Panc1 (cell line): ENCODE results near the gene OR10G8. TPM values are rescaled to one million over a fixed set of nuclear protein-coding genes. Genes with fewer than 3 reads are reported as not detected.

Source experiments
- ATAC-seq: fragments of 200-7000 bp; cut with Tn5 transposase; 2 replicates; pipeline ENCODE4 v1.9.1; 2020; ENCODE audit warnings: mild to moderate bottlenecking, moderate library complexity
- BruUV-seq: library from RNA; stranded (reverse); fragments of 400-500 nt; replicated peaks from 2 replicates; lab custom pipeline; 2021; lab: Mats Ljungman, UMichigan
- CTCF ChIA-PET: fragments of 300-600 bp; sonication (Branson Sonifier 250); formaldehyde crosslinking; loops from one replicate; lab custom pipeline; 2022; ENCODE audit warnings: antibody characterized with exemption; lab: Charles Lee
- POLR2A ChIA-PET: fragments of 300-600 bp; sonication (Branson Sonifier 250); formaldehyde crosslinking; loops from one replicate; lab custom pipeline; 2022; ENCODE audit warnings: antibody characterized with exemption; lab: Charles Lee
- DNase-seq: peaks from one replicate; pipeline ENCODE4 v3.0.0-alpha.2; 2010; ENCODE audit warnings: low read depth, low spot score
- H3K27ac ChIP-seq: 2 replicates; pipeline ENCODE4 v1.5.1; 2011; ENCODE audit warnings: mild to moderate bottlenecking, low read length, inconsistent platforms
- H3K27me3 ChIP-seq: fragments of 200-500 bp; sonication (Bioruptor generic); 2 replicates; pipeline ENCODE4 v1.6.0; 2014; ENCODE audit warnings: low read length, inconsistent platforms; ENCODE audit not compliant: control insufficient read depth, insufficient read depth
- H3K36me3 ChIP-seq: fragments of 200-500 bp; sonication (Bioruptor generic); 2 replicates; pipeline ENCODE4 v1.5.1; 2014; ENCODE audit warnings: inconsistent platforms, mild to moderate bottlenecking, low read length, moderate library complexity; ENCODE audit not compliant: control insufficient read depth, insufficient read depth
- H3K4me1 ChIP-seq: 2 replicates; pipeline ENCODE4 v1.5.1; 2011; ENCODE audit warnings: inconsistent platforms, mild to moderate bottlenecking, low read length, moderate library complexity; ENCODE audit not compliant: control insufficient read depth, insufficient read depth
- H3K4me3 ChIP-seq, 2 experiments: 2 replicates each; pipeline ENCODE4 v1.5.1; 2011 to 2012; ENCODE audit warnings: low read depth in 2 of 2, low read length in 2 of 2, mild to moderate bottlenecking in 2 of 2, inconsistent platforms in 1 of 2, moderate library complexity in 1 of 2
- H3K9me3 ChIP-seq: fragments of 200-500 bp; sonication (Bioruptor generic); 2 replicates; pipeline ENCODE4 v1.5.1; 2014; ENCODE audit warnings: low read depth, mild to moderate bottlenecking, inconsistent platforms, low read length, moderate library complexity; ENCODE audit not compliant: control insufficient read depth, insufficient read depth
- POLR2AphosphoS5 ChIP-seq: IDR thresholded peaks from 2 replicates; pipeline ENCODE4 v1.6.1; 2012; ENCODE audit warnings: mild to moderate bottlenecking, low read depth, low read length, moderate library complexity
- SIN3A ChIP-seq: IDR thresholded peaks from 2 replicates; pipeline ENCODE4 v1.6.1; 2012; ENCODE audit warnings: low read depth, mild to moderate bottlenecking, low read length, moderate library complexity, borderline replicate concordance; ENCODE audit not compliant: insufficient read depth
- TCF7L2 ChIP-seq: IDR thresholded peaks from 2 replicates; pipeline ENCODE4 v1.6.1; 2011; ENCODE audit warnings: mild to moderate bottlenecking, low read depth, low read length, inconsistent platforms
- in situ Hi-C: cut with HindIII; loops from 2 replicates; pipeline ENCODE4 v1.10.0; 2016; ENCODE audit warnings: low sequenced_read_pairs, low pct_unique_long_range_greater_than_20kb
- intact Hi-C: fragments of 100-400 bp; cut with micrococcal nuclease; formaldehyde crosslinking; loops from one replicate; pipeline ENCODE4 v1.10.0; 2022; ENCODE audit not compliant: unreplicated experiment
- total RNA-seq: library from RNA; stranded (reverse); gene quantifications from one replicate; pipeline ENCODE4 v1.2.1, GENCODE V29; 2021; ENCODE audit not compliant: unreplicated experiment
- TF ChIP-seq, protein P1 (sequence below): fragments of 450-650 bp; IDR thresholded peaks from 2 replicates; pipeline ENCODE4 v1.5.1; 2017; ENCODE audit warnings: mild to moderate bottlenecking
- TF ChIP-seq, protein P2 (sequence below), 2 experiments: IDR thresholded peaks; 2 replicates each; pipeline ENCODE4 v1.6.1; 2011 to 2012; ENCODE audit warnings: low read depth in 2 of 2, control low read depth in 1 of 2, low read length in 1 of 2, mild to moderate bottlenecking in 1 of 2, moderate library complexity in 1 of 2; ENCODE audit not compliant: insufficient read depth in 1 of 2

The OR10G8 gene
- total RNA-seq, 1 experiment from 2014 or later: not detected

DNA sequence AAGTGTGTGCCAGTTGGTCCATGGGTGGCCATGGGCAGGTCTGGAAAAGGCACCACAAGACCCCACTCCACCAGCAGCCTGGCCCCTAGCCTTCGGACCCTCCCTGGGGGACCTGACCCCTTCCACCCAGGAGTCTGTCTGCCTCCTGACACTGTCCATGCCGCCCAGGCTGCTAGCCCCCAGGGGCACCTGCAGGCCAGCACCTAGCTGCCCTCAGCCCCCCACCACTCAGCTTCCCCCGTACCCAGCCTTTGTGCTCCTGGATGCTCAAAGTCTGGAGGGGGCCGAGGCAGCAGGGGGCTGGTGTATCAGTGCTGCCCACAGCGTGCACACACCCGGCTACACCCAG, 48.9 kb downstream of the OR10G8 start:
- intact Hi-C loops: loop anchor here (10.0 kb wide), 1 partner anchor 249 kb away; the partner anchor contains the start of gene OR8D2
- Histone ChIP-seq H3K27ac (no peak overlapping the region), H3K36me3 (no peaks in the 10 kb centered on the region), H3K9me3 (no peaks in the 10 kb centered on the region), H3K27me3 (peaks cover 7% of the 10 kb centered on the region), H3K4me3 (no peak overlapping the region), H3K4me1 (no peaks in the 10 kb centered on the region)
- in situ Hi-C loops: no loop called here
- DNase-seq (no peak), ATAC-seq (no peak; the same call in 1 of the 2 replicates)
- no TSS peak for BruUV-seq
- no peak for TF ChIP-seq TCF7L2
- TF ChIP-seq, protein P1, sequence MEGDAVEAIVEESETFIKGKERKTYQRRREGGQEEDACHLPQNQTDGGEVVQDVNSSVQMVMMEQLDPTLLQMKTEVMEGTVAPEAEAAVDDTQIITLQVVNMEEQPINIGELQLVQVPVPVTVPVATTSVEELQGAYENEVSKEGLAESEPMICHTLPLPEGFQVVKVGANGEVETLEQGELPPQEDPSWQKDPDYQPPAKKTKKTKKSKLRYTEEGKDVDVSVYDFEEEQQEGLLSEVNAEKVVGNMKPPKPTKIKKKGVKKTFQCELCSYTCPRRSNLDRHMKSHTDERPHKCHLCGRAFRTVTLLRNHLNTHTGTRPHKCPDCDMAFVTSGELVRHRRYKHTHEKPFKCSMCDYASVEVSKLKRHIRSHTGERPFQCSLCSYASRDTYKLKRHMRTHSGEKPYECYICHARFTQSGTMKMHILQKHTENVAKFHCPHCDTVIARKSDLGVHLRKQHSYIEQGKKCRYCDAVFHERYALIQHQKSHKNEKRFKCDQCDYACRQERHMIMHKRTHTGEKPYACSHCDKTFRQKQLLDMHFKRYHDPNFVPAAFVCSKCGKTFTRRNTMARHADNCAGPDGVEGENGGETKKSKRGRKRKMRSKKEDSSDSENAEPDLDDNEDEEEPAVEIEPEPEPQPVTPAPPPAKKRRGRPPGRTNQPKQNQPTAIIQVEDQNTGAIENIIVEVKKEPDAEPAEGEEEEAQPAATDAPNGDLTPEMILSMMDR: no peak
- TF ChIP-seq, protein P2, sequence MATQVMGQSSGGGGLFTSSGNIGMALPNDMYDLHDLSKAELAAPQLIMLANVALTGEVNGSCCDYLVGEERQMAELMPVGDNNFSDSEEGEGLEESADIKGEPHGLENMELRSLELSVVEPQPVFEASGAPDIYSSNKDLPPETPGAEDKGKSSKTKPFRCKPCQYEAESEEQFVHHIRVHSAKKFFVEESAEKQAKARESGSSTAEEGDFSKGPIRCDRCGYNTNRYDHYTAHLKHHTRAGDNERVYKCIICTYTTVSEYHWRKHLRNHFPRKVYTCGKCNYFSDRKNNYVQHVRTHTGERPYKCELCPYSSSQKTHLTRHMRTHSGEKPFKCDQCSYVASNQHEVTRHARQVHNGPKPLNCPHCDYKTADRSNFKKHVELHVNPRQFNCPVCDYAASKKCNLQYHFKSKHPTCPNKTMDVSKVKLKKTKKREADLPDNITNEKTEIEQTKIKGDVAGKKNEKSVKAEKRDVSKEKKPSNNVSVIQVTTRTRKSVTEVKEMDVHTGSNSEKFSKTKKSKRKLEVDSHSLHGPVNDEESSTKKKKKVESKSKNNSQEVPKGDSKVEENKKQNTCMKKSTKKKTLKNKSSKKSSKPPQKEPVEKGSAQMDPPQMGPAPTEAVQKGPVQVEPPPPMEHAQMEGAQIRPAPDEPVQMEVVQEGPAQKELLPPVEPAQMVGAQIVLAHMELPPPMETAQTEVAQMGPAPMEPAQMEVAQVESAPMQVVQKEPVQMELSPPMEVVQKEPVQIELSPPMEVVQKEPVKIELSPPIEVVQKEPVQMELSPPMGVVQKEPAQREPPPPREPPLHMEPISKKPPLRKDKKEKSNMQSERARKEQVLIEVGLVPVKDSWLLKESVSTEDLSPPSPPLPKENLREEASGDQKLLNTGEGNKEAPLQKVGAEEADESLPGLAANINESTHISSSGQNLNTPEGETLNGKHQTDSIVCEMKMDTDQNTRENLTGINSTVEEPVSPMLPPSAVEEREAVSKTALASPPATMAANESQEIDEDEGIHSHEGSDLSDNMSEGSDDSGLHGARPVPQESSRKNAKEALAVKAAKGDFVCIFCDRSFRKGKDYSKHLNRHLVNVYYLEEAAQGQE (IDR thresholded peaks at IDR 0.05; ENCODE audit: insufficient read depth in 1 of 2, low read depth in 2 of 2, low read length in 1 of 2): no peak
- no peak for TF ChIP-seq POLR2AphosphoS5
- TF ChIP-seq SIN3A: no peak
- ChIA-PET POLR2A (no interaction called here), CTCF (no interaction called here)

DNA sequence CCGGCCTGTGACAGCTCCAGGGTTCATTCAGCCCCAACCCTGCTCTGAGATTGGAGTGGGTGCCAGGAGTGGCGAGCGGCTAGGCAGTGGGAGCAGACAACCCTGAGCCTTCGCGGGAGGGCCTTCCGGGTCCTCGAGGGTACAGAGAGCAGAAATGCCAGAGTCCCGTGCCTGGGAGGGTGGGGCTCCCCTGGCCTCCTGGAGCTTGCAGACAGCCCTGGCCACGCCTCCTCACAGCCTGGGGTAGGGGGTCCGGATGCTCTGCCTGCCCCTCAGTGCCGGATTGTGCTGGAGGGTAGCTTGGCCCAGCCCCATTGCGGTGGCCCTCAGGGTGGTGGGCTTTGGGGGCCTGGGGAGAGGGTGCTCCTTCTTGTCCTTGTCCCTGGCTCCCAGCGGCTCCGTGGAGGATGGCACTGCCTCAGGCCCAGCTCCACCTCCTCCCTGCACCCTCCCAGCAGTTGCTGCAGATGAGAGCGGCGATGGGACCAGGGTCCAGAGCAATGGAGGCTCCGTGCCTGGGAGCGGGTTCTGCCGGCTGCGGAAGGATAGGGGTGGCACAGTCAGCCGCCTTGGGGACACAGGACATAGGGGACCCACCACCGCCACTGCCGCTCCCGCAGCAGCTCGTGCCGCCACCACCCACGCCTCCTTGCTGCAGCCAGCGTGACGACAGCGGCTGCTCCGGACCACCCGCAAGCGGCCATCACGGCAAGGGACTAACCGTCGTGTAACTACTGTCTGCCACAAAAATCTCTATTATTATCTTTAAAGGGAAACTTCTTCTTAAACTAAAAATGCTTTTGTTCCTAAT, 49.4 kb downstream of the OR10G8 start:
- H3K9me3 ChIP-seq: no peaks in the 10 kb centered on the region

More for the DNA sequence above, 49.4 kb downstream of the OR10G8 start:
- POLR2A ChIA-PET: no interaction called here
- H3K4me1 ChIP-seq: no peaks in the 10 kb centered on the region
- ATAC-seq: peak; percentile 35; the same call in 1 of the 2 replicates
- in situ Hi-C loops: no loop called here
- no peak for DNase-seq
- H3K36me3 ChIP-seq: no peaks in the 10 kb centered on the region
- BruUV-seq: no TSS peak
- no peak overlapping the region for H3K27ac ChIP-seq
- TF ChIP-seq, protein P1: no peak
- TF ChIP-seq, protein P2 (IDR thresholded peaks at IDR 0.05; ENCODE audit: insufficient read depth in 1 of 2, low read depth in 2 of 2, low read length in 1 of 2): no peak
- no peak for TF ChIP-seq TCF7L2
- TF ChIP-seq POLR2AphosphoS5: no peak
- no peak for TF ChIP-seq SIN3A
- peaks cover 5% of the 10 kb centered on the region; the same call in 1 of the 2 replicates for H3K27me3 ChIP-seq
- no peak overlapping the region; a peak in 1 of 4 replicates for H3K4me3 ChIP-seq
- intact Hi-C loops: loop anchor here (10.0 kb wide), 1 partner anchor 249 kb away; the partner anchor contains the start of gene OR8D2
- CTCF ChIA-PET: no interaction called here
